ENCODE data around the gene CCDC43. TPM values are rescaled to one million over a fixed set of nuclear protein-coding genes. Genes with fewer than 3 reads are reported as not detected.
"Not testable (repeated sequence)": the region's sequence is repeated elsewhere in the genome, so short reads cannot be mapped to it uniquely, and the experiment has no call there.

The CCDC43 gene
- total RNA-seq, 4 donors from 2014 or later, result 11.2 to 13.3 (median 12.2) TPM

DNA sequence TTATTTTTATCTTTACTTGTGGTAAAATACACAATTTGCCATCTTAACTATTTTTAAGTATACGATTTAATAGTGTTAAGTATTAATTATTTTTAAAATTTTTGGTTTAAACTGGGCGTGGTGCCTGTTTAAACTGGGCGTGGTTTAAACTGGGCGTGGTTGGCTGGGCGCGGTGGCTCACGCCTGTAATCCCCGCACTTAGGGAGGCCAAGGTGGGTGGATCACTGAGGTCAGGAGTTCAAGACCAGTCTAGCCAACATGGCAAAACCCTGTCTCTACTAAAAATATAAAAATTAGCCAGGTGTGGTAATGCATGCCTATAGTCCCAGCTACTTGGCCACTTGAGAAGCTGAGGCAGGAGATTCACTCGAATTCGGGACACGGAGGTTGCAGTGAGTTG, 4.0 kb upstream of the CCDC43 start:
- no peak for DNase-seq (ENCODE audit: low spot score in 2 of 2)
- Histone ChIP-seq H3K27ac (no peak overlapping the region), H3K4me1 (peaks cover 23% of the 10 kb centered on the region), H3K9me3 (no peaks in the 10 kb centered on the region), H3K36me3 (no peaks in the 10 kb centered on the region), H3K27me3 (no peaks in the 10 kb centered on the region), H3K4me3 (no peak overlapping the region)
- TF ChIP-seq POLR2A (IDR thresholded peaks at IDR 0.05), result no peak
- TF ChIP-seq POLR2AphosphoS5 (IDR thresholded peaks at IDR 0.05), result no peak
- TF ChIP-seq EP300 (IDR thresholded peaks at IDR 0.05), result no peak
- TF ChIP-seq, protein P1, sequence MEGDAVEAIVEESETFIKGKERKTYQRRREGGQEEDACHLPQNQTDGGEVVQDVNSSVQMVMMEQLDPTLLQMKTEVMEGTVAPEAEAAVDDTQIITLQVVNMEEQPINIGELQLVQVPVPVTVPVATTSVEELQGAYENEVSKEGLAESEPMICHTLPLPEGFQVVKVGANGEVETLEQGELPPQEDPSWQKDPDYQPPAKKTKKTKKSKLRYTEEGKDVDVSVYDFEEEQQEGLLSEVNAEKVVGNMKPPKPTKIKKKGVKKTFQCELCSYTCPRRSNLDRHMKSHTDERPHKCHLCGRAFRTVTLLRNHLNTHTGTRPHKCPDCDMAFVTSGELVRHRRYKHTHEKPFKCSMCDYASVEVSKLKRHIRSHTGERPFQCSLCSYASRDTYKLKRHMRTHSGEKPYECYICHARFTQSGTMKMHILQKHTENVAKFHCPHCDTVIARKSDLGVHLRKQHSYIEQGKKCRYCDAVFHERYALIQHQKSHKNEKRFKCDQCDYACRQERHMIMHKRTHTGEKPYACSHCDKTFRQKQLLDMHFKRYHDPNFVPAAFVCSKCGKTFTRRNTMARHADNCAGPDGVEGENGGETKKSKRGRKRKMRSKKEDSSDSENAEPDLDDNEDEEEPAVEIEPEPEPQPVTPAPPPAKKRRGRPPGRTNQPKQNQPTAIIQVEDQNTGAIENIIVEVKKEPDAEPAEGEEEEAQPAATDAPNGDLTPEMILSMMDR (IDR thresholded peaks at IDR 0.05), result no peak
- 64% methylated on average over 11 of the region's 11 CpGs for WGBS

DNA sequence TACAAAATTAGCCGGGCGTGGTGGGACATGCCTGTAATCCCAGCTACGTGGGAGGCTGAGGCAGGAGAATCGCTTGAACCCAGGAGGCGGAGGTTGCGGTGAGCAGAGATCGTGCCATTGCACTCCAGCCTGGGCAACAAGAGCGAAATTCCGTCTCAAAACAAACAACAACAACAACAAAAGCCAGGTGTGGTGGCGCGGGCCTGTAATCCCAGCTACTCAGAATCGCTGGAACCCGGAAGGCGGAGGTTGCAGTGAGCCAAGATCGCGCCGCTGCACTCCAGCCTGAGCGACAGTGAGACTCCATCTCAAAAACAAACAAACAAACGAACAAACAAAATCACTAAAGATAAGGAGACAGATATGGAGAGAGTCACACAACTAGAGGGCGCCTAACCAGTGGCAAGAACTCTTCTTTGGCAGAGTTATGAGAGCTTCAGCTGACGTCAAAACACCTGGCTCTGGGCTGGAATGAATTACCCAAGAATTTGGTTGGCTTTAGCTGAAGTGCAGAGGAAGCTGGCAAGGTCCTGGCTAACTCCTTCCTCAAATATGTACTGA, 1.2 kb upstream of the CCDC43 start:
- DNase-seq (ENCODE audit: low spot score in 2 of 2), result not testable (repeated sequence)

DNA sequence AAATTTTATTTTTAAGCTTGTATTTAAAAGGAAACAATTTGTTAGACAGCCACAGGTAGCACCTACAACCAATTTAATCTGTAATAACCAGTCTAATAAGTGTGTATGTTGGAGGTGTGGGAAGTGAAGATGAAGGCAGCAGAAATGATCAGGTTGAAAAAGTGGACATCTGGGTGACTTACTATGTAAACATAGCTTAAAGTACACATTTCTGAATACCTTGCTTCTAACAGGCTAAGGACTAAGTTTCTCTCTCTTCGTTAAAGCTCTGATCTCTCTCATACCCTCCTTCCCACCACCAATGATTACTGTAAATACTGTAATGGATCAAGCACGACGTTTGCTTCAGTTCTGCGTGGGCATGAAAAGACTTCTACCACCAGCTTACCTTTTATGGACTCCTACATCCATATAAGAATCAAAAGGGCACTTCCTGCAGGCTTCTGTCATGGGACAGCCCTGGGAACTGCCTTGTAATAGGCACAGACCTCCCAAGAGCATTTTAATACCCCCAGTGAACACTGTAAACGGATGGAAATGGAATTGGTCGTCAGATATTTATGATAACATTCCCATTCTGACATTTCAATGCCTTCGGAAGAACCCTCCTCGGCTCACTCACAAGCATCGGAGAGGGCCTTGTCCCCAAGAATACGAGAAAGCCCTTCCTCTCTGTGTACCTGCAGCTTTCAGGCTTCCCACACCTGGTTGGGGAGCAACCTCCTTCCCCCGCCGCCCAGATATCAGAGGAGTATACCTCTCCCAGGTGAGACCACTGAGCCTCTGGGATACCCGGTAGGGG, 700 bp downstream of the CCDC43 start:
- WGBS, result 4% methylated on average over 10 of the region's 13 CpGs
- no peaks in the 10 kb centered on the region for H3K27me3 ChIP-seq
- peak overlapping the region; percentile 85 for H3K4me3 ChIP-seq
- peaks cover 34% of the 10 kb centered on the region for H3K4me1 ChIP-seq
- no peaks in the 10 kb centered on the region for H3K9me3 ChIP-seq
- H3K27ac ChIP-seq, result peak overlapping the region; percentile 86
- H3K36me3 ChIP-seq, result peaks cover 14% of the 10 kb centered on the region
- no peak for TF ChIP-seq EP300 (IDR thresholded peaks at IDR 0.05)
- no peak for TF ChIP-seq POLR2AphosphoS5 (IDR thresholded peaks at IDR 0.05)
- TF ChIP-seq POLR2A (IDR thresholded peaks at IDR 0.05), result no peak
- TF ChIP-seq, protein P1 (IDR thresholded peaks at IDR 0.05), result no peak
- no peak for DNase-seq (ENCODE audit: low spot score in 2 of 2)

More for the DNA sequence above, 1.2 kb upstream of the CCDC43 start:
- WGBS, result 72% methylated on average over 21 of the region's 21 CpGs
- peaks cover 31% of the 10 kb centered on the region for H3K4me1 ChIP-seq
- TF ChIP-seq, protein P1 (IDR thresholded peaks at IDR 0.05), result peak in 1 of 2 donors; percentile 27
- not testable (repeated sequence) for H3K27me3 ChIP-seq, H3K36me3 ChIP-seq, H3K9me3 ChIP-seq
- H3K4me3 ChIP-seq, result peak overlapping the region; percentile 85
- peak overlapping the region; percentile 86 for H3K27ac ChIP-seq

DNA sequence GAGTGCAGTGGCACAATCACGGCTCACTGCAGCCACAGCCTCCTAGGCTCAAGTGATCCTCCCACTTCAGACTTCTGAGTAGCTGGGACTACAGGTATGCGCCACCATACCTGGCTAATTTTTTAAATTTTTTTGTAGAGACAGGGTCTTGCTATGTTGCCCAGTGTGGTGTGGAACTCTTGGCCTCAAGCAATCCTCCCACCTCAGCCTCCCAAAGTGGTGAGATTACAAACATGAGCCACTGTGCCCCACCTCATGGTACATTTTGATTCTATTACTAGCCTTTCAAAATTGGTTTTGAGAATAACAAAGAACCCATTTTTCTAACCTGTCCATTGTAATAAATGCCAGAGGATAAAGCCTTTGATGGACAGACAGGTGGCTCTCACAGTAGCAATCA, 1.4 kb downstream of the CCDC43 start:
- H3K27ac ChIP-seq, result no peak overlapping the region
- H3K27me3 ChIP-seq, result no peaks in the 10 kb centered on the region
- no peaks in the 10 kb centered on the region for H3K9me3 ChIP-seq
- peaks cover 34% of the 10 kb centered on the region for H3K4me1 ChIP-seq
- peaks cover 21% of the 10 kb centered on the region for H3K36me3 ChIP-seq
- TF ChIP-seq POLR2A (IDR thresholded peaks at IDR 0.05) (no peak), EP300 (IDR thresholded peaks at IDR 0.05) (no peak)
- 77% methylated on average over 2 of the region's 2 CpGs for WGBS
- no peak for DNase-seq (ENCODE audit: low spot score in 2 of 2)
- H3K4me3 ChIP-seq, result no peak overlapping the region

DNA sequence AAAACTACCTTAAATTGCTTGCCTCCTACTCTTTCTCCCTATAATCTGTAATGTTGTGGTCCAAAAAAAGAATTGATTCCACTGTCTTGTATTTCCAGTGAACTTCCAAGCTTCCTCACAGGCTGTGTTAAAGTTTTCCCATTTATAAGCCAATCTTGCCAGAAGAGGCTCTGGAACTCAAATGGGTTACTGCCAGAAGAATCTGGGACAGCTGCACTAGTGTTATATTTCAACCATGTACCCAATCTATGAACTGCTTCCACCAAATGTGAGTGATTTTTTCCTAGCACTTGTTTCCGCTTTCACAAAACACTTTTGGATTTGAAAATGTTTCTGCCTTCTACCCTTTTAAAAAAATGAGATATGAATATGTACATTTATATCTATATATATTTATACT, 1.8 kb downstream of the CCDC43 start:
- Histone ChIP-seq H3K36me3 (peaks cover 25% of the 10 kb centered on the region), H3K9me3 (no peaks in the 10 kb centered on the region), H3K4me3 (no peak overlapping the region), H3K4me1 (peaks cover 34% of the 10 kb centered on the region), H3K27me3 (no peaks in the 10 kb centered on the region), H3K27ac (no peak overlapping the region)
- WGBS, result 79% methylated on average over 1 of the region's 1 CpG
- TF ChIP-seq EP300 (IDR thresholded peaks at IDR 0.05) (no peak), POLR2A (IDR thresholded peaks at IDR 0.05) (no peak)
- TF ChIP-seq, protein P1 (IDR thresholded peaks at IDR 0.05), result no peak
- no peak for DNase-seq (ENCODE audit: low spot score in 2 of 2)

DNA sequence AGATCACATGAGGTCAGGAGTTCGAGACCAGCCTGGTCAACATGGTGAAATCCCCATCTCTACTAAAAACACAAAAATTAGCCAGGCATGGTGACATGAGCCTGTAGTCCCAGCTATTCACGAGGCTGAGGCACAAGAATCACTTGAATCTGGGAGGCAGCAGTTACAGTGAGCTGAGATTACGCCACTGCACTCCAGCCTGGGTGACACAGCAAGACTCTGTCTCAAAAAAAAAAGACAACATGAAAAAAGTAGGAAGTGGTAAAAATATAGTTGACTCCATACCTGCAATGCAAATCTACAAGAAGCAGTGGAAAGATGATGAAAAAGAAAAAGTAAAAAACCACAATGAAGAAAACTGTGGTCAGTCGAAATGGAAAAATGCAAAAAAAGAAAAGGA, 6.3 kb downstream of the CCDC43 start:
- not testable (repeated sequence) for H3K9me3 ChIP-seq
- WGBS, result 80% methylated on average over 4 of the region's 4 CpGs

More for the DNA sequence above, 6.3 kb downstream of the CCDC43 start:
- H3K27ac ChIP-seq; H3K4me1 ChIP-seq; H3K27me3 ChIP-seq; H3K4me3 ChIP-seq; DNase-seq (ENCODE audit: low spot score in 2 of 2): not testable (repeated sequence)
- H3K36me3 ChIP-seq, result peaks cover 67% of the 10 kb centered on the region

Data from suprapubic skin (tissue), 4 donors.